Measurements from ENCODE around the gene POLR3C.

DNA sequence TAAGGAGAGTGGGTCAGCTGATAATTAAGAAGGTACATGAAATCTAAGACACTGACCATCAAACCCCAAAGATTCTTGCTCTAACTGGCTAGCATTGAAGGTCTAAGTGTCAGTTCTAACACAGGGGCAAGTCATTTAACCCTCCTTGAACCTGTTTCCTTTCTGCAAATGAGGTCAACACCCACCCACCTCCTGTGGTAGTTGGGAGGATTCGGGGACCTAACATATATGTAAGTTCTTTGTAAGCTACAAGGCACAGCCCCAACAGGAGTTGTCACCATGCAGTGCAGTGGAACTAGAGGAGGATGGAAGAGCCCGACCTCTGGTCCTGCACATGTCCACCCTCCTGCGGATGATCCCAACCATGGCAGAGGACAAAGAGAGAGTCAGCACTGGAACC, 23.8 kb downstream of the POLR3C start:
- TF ChIP-seq, protein P1, sequence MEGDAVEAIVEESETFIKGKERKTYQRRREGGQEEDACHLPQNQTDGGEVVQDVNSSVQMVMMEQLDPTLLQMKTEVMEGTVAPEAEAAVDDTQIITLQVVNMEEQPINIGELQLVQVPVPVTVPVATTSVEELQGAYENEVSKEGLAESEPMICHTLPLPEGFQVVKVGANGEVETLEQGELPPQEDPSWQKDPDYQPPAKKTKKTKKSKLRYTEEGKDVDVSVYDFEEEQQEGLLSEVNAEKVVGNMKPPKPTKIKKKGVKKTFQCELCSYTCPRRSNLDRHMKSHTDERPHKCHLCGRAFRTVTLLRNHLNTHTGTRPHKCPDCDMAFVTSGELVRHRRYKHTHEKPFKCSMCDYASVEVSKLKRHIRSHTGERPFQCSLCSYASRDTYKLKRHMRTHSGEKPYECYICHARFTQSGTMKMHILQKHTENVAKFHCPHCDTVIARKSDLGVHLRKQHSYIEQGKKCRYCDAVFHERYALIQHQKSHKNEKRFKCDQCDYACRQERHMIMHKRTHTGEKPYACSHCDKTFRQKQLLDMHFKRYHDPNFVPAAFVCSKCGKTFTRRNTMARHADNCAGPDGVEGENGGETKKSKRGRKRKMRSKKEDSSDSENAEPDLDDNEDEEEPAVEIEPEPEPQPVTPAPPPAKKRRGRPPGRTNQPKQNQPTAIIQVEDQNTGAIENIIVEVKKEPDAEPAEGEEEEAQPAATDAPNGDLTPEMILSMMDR (IDR thresholded peaks at IDR 0.05): no peak
- TF ChIP-seq POLR2A (IDR thresholded peaks at IDR 0.05): no peak

All from Peyer's patch (tissue), 4 donors.